HFFc6 (cell line): ENCODE results near the gene IL1RAPL1. TPM values are rescaled to one million over a fixed set of nuclear protein-coding genes. Genes with fewer than 3 reads are reported as not detected.

ENCODE experiments used
- DNase-seq: peaks from one replicate; pipeline ENCODE4 v3.0.0-alpha.2; 2018
- H3K27ac Mint-ChIP-seq: 2 replicates; pipeline ENCODE4 v1.8.0; 2020; ENCODE audit warnings: mild to moderate bottlenecking, mixed read lengths
- H3K27me3 Mint-ChIP-seq: 2 replicates; pipeline ENCODE4 v1.8.0; 2021; ENCODE audit warnings: mild to moderate bottlenecking, moderate library complexity, mixed read lengths; ENCODE audit not compliant: insufficient read depth
- H3K36me3 Mint-ChIP-seq: 2 replicates; pipeline ENCODE4 v1.8.0; 2021; ENCODE audit warnings: low read depth, mixed read lengths
- H3K4me1 Mint-ChIP-seq: 2 replicates; pipeline ENCODE4 v1.8.0; 2020; ENCODE audit warnings: low read depth, mixed read lengths
- H3K4me3 Mint-ChIP-seq: 2 replicates; pipeline ENCODE4 v1.8.0; 2020; ENCODE audit warnings: mild to moderate bottlenecking, moderate library complexity, mixed read lengths
- H3K9me3 Mint-ChIP-seq: 2 replicates; pipeline ENCODE4 v1.8.0; 2020; ENCODE audit warnings: mild to moderate bottlenecking, mixed read lengths
- total RNA-seq, 6 experiments: library from RNA; stranded (reverse); fragmentation: NEBNext Ultra II Directional; extraction: Animal tissue kit (Norgen Biotek cat#: 25700); gene quantifications; 2 replicates in 1 of 6; 3 replicates in 5 of 6; pipeline ENCODE4 v1.2.3, GENCODE V29; 2021
- TF ChIP-seq, protein P1 (sequence below): fragments of 200-600 bp; sonication (generic); IDR thresholded peaks from 2 replicates; pipeline ENCODE4 v1.5.0; 2021; ENCODE audit warnings: antibody characterized with exemption, mild to moderate bottlenecking

The IL1RAPL1 gene
- total RNA-seq, 6 experiments from 2014 or later: not detected

DNA sequence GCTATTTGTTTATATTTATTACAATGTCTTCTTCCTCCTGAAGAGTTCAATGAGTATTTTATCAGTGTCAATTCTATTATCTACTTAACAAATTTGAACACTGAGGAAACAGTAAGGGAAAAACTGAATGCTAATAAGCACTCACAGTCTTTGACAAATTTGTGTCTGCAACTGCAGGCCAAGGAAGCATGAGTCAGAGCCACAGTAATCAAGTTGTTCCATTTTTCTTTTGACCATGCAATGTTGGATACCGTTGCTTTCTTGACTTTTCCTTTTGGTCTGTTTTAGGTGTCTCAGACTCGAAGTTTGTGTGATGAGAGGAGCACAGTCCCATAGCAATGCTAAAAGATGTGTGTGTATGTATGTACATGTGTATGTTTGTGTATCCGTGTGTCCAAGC lies 359.6 kb downstream of the IL1RAPL1 start:
- no peak overlapping the region for H3K4me3 Mint-ChIP-seq
- DNase-seq: no peak
- H3K27ac Mint-ChIP-seq: no peak overlapping the region
- H3K36me3 Mint-ChIP-seq: no peaks in the 10 kb centered on the region
- H3K9me3 Mint-ChIP-seq: peaks cover 9% of the 10 kb centered on the region
- H3K27me3 Mint-ChIP-seq: no peaks in the 10 kb centered on the region
- H3K4me1 Mint-ChIP-seq: no peaks in the 10 kb centered on the region
- TF ChIP-seq, protein P1, sequence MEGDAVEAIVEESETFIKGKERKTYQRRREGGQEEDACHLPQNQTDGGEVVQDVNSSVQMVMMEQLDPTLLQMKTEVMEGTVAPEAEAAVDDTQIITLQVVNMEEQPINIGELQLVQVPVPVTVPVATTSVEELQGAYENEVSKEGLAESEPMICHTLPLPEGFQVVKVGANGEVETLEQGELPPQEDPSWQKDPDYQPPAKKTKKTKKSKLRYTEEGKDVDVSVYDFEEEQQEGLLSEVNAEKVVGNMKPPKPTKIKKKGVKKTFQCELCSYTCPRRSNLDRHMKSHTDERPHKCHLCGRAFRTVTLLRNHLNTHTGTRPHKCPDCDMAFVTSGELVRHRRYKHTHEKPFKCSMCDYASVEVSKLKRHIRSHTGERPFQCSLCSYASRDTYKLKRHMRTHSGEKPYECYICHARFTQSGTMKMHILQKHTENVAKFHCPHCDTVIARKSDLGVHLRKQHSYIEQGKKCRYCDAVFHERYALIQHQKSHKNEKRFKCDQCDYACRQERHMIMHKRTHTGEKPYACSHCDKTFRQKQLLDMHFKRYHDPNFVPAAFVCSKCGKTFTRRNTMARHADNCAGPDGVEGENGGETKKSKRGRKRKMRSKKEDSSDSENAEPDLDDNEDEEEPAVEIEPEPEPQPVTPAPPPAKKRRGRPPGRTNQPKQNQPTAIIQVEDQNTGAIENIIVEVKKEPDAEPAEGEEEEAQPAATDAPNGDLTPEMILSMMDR: no peak

DNA sequence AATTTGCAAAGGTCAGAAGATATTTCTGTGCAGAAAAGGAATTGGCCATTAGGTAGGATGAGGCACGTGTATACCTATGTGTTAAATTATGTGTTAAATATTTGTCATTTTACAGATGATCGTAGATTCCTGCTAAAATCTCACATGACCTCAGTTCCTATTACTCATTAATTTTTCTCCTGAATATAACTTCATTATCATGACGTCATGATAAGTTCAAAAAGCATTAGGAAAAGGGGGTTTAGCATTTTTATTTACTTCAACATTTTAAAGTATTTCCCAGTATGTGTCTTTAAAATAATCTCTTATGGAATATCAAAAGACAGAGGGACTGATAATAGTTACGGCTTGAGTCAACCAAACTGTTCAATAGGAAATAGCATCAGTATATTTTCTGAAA lies 372.8 kb downstream of the IL1RAPL1 start:
- no peaks in the 10 kb centered on the region; the same call in 1 of the 2 replicates for H3K27me3 Mint-ChIP-seq
- H3K4me1 Mint-ChIP-seq: no peaks in the 10 kb centered on the region
- H3K9me3 Mint-ChIP-seq: no peaks in the 10 kb centered on the region
- no peak for DNase-seq
- TF ChIP-seq, protein P1: no peak
- H3K4me3 Mint-ChIP-seq: no peak overlapping the region
- H3K27ac Mint-ChIP-seq: no peak overlapping the region
- no peaks in the 10 kb centered on the region for H3K36me3 Mint-ChIP-seq

DNA sequence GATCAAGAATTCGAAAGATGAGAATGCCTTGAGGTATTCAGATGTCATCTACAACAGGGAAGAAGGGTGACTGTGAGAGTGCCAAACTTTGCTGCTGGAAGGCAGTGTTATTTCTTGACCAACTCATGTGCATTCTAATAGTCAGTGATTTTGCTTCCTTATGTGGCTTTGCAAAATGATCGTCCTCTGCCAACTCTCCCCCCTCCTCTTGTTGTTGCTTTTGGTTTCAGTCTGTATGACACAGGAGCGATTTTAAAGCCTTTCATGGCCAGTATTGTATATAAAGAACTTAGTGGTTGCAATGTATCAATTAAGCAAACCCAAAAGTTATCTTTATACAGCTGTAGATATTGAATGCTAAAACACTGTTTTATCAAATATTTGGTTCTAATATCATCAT lies 379.1 kb downstream of the IL1RAPL1 start:
- H3K4me3 Mint-ChIP-seq: no peak overlapping the region
- H3K9me3 Mint-ChIP-seq: peaks cover under 1% of the 10 kb centered on the region; the same call in 1 of the 2 replicates
- no peaks in the 10 kb centered on the region for H3K36me3 Mint-ChIP-seq
- no peaks in the 10 kb centered on the region for H3K27me3 Mint-ChIP-seq
- no peak overlapping the region for H3K27ac Mint-ChIP-seq
- no peaks in the 10 kb centered on the region for H3K4me1 Mint-ChIP-seq
- TF ChIP-seq, protein P1: no peak
- DNase-seq: no peak

DNA sequence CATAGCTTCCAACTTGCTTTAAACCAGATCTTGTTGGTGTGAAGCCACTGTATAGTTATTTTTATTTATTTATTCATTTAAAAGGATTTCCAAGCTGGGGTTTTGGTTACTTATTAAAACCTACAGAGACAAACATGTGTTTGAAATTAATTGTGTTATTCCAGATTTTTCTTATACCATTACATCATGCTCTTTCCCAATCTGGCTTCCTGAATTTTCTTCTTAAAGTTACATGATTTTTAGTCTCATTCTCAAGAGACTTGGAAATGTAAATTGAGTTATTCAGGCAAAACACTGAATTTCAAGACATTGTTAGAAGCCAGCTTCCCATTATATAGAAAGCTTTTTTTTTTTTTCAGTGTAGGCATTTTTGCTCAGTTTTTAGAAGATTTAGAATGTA lies 381.9 kb downstream of the IL1RAPL1 start:
- Mint-ChIP-seq H3K4me3 (no peak overlapping the region), H3K9me3 (peaks cover 10% of the 10 kb centered on the region), H3K27ac (no peak overlapping the region), H3K27me3 (no peaks in the 10 kb centered on the region; the same call in 1 of the 2 replicates), H3K36me3 (no peaks in the 10 kb centered on the region), H3K4me1 (no peaks in the 10 kb centered on the region)
- DNase-seq: no peak
- TF ChIP-seq, protein P1: no peak

DNA sequence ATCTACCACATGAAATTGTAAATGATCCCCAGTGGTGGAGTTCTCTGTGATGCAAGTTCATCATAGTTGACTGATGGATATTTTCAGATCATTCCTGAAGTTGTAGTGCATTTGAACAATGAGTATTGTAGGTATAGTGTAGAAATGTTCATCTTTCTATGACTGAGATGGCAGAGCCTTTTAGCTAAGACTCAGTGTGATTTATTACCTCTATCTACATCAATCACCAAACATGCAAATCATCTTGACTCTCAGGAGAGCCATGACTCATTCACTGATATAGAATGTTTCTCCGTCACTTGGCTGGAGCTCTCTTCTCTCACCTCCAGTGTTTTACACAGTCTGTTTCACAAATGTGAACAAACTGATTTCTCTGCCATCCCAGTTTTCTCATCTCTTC lies 392.6 kb downstream of the IL1RAPL1 start:
- H3K4me3 Mint-ChIP-seq: no peak overlapping the region
- H3K4me1 Mint-ChIP-seq: no peaks in the 10 kb centered on the region
- TF ChIP-seq, protein P1: no peak
- H3K27me3 Mint-ChIP-seq: no peaks in the 10 kb centered on the region
- H3K27ac Mint-ChIP-seq: no peak overlapping the region
- H3K36me3 Mint-ChIP-seq: no peaks in the 10 kb centered on the region
- H3K9me3 Mint-ChIP-seq: peaks cover 10% of the 10 kb centered on the region; the same call in 1 of the 2 replicates
- no peak for DNase-seq

DNA sequence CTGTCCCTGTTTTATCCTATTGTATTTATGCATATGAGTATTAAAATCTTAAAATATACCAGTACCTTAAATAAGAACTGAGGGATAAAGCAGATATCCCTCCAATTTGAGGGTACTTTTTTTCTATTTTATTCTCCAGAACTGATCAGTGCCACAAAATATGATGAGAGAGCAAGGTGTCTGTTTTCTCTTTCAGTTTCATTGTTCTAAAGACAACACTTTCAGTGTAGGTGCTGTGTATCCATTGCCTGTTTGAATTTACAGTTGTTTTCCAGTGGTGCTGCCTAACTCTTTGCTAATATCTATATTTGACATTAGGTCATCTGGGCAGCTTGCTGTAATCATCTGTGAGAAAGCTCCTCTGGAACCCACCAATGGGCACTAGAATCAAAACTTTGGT lies 394.7 kb downstream of the IL1RAPL1 start:
- Mint-ChIP-seq H3K9me3 (peaks cover 10% of the 10 kb centered on the region; the same call in 1 of the 2 replicates), H3K27me3 (no peaks in the 10 kb centered on the region), H3K4me3 (no peak overlapping the region), H3K4me1 (no peaks in the 10 kb centered on the region), H3K27ac (no peak overlapping the region), H3K36me3 (no peaks in the 10 kb centered on the region)
- DNase-seq: no peak
- TF ChIP-seq, protein P1: no peak
